ENCODE results near the gene TSBP1.
"Not testable (repeated sequence)": the region's sequence is repeated elsewhere in the genome, so short reads cannot be mapped to it uniquely, and the experiment has no call there.

Gene TSBP1

GRCh38 chr6:32371229-32371628, 474 bp downstream of the TSBP1 start:
- no peak for DNase-seq

GRCh38 chr6:32370505-32370904, 1.2 kb downstream of the TSBP1 start:
- no peak for DNase-seq

- DNase-seq: no peak
Observed at GRCh38 chr6:32369660-32370059, 2.0 kb downstream of the TSBP1 start.

- no peak for DNase-seq
Observed at GRCh38 chr6:32367644-32368043, 4.1 kb downstream of the TSBP1 start.

GRCh38 chr6:32359225-32359624, 12.5 kb downstream of the TSBP1 start:
- DNase-seq: not testable (repeated sequence)

GRCh38 chr6:32358548-32358947, 13.2 kb downstream of the TSBP1 start:
- not testable (repeated sequence) for DNase-seq

- DNase-seq: no peak
Observed at GRCh38 chr6:32355018-32355417, 16.7 kb downstream of the TSBP1 start.

- DNase-seq: no peak
Observed at GRCh38 chr6:32353348-32353747, 18.4 kb downstream of the TSBP1 start.

GRCh38 chr6:32340242-32340641, 31.5 kb downstream of the TSBP1 start:
- no peak for DNase-seq

- DNase-seq: no peak
Observed at GRCh38 chr6:32337186-32337805, 34.4 kb downstream of the TSBP1 start.

GRCh38 chr6:32332433-32332832, 39.3 kb downstream of the TSBP1 start:
- no peak for DNase-seq

GRCh38 chr6:32329141-32329540, 42.6 kb downstream of the TSBP1 start:
- DNase-seq: no peak

GRCh38 chr6:32327103-32327502, 44.6 kb downstream of the TSBP1 start:
- peak; percentile 1 for DNase-seq

GRCh38 chr6:32318501-32318900, 53.2 kb downstream of the TSBP1 start:
- no peak for DNase-seq

- DNase-seq: no peak
Observed at GRCh38 chr6:32317541-32317940, 54.2 kb downstream of the TSBP1 start.

- DNase-seq: no peak
Observed at GRCh38 chr6:32313964-32314363, 57.7 kb downstream of the TSBP1 start.

- DNase-seq: no peak
Observed at GRCh38 chr6:32298632-32299336, 72.9 kb downstream of the TSBP1 start.

GRCh38 chr6:32294980-32295379, 76.7 kb downstream of the TSBP1 start:
- not testable (repeated sequence) for DNase-seq

- no peak for DNase-seq
Observed at GRCh38 chr6:32294566-32294965, 77.1 kb downstream of the TSBP1 start.

- DNase-seq: no peak
Observed at GRCh38 chr6:32293695-32294094, 78.0 kb downstream of the TSBP1 start.

- DNase-seq: no peak
Observed at GRCh38 chr6:32291543-32291942, 80.2 kb downstream of the TSBP1 start.

- no peak for DNase-seq
Observed at GRCh38 chr6:32290886-32291450, 80.7 kb downstream of the TSBP1 start.

- no peak for DNase-seq
Observed at GRCh38 chr6:32288426-32288825, 83.3 kb downstream of the TSBP1 start.

- not testable (repeated sequence) for DNase-seq
Observed at GRCh38 chr6:32273801-32274577, 97.7 kb downstream of the TSBP1 start.
